Osteocyte (in vitro differentiated cells): ENCODE results near the gene ZSWIM8. TPM values are rescaled to one million over a fixed set of nuclear protein-coding genes. Genes with fewer than 3 reads are reported as not detected.

Experiments
- DNase-seq: peaks from one replicate; pipeline ENCODE4 v3.0.0; 2021; ENCODE audit warnings: mixed read lengths; ENCODE audit not compliant: unreplicated experiment; ENCODE audit errors: extremely low spot score
- H3K27ac Mint-ChIP-seq: one replicate; pipeline ENCODE4 v1.8.0; 2021; ENCODE audit warnings: mild to moderate bottlenecking, mixed read lengths; ENCODE audit not compliant: unreplicated experiment
- H3K27me3 Mint-ChIP-seq: one replicate; pipeline ENCODE4 v1.8.0; 2021; ENCODE audit warnings: mixed read lengths; ENCODE audit not compliant: unreplicated experiment
- H3K36me3 Mint-ChIP-seq: one replicate; pipeline ENCODE4 v1.8.0; 2021; ENCODE audit warnings: mixed read lengths; ENCODE audit not compliant: unreplicated experiment
- H3K4me1 Mint-ChIP-seq: one replicate; pipeline ENCODE4 v1.8.0; 2021; ENCODE audit warnings: mixed read lengths; ENCODE audit not compliant: unreplicated experiment
- H3K4me3 Mint-ChIP-seq: one replicate; pipeline ENCODE4 v1.8.0; 2021; ENCODE audit warnings: mild to moderate bottlenecking, moderate library complexity, mixed read lengths; ENCODE audit not compliant: unreplicated experiment
- H3K9me3 Mint-ChIP-seq: one replicate; pipeline ENCODE4 v1.8.0; 2021; ENCODE audit warnings: mixed read lengths; ENCODE audit not compliant: unreplicated experiment
- CTCF ChIP-seq: fragments of 200-600 bp; sonication (generic); IDR thresholded peaks from 2 replicates; pipeline ENCODE4 v1.5.0; 2021; ENCODE audit warnings: antibody characterized with exemption, mild to moderate bottlenecking, moderate library complexity
- total RNA-seq: library from RNA; stranded (reverse); gene quantifications from 2 replicates; pipeline ENCODE4 v1.2.1, GENCODE V29; 2021

ZSWIM8 gene
- total RNA-seq, 1 donor from 2014 or later = 186 TPM

GRCh38 chr10:73744664-73744975, 40.8 kb upstream of the ZSWIM8 start:
- Mint-ChIP-seq H3K9me3 (no peaks in the 10 kb centered on the region), H3K4me3 (peak overlapping the region; percentile 99), H3K27me3 (no peaks in the 10 kb centered on the region), H3K4me1 (peaks cover 32% of the 10 kb centered on the region), H3K36me3 (peaks cover 9% of the 10 kb centered on the region), H3K27ac (peak overlapping the region; percentile 100)
- DNase-seq = no peak
- no peak for TF ChIP-seq CTCF

GRCh38 chr10:73746721-73747120, 38.7 kb upstream of the ZSWIM8 start:
- Mint-ChIP-seq H3K27ac (no peak overlapping the region), H3K36me3 (peaks cover 21% of the 10 kb centered on the region), H3K4me3 (no peak overlapping the region), H3K4me1 (peaks cover 34% of the 10 kb centered on the region), H3K9me3 (no peaks in the 10 kb centered on the region), H3K27me3 (no peaks in the 10 kb centered on the region)
- DNase-seq = no peak
- no peak for TF ChIP-seq CTCF

GRCh38 chr10:73750819-73751218, 34.6 kb upstream of the ZSWIM8 start:
- Mint-ChIP-seq H3K4me1 (peaks cover 12% of the 10 kb centered on the region), H3K27ac (no peak overlapping the region), H3K36me3 (peaks cover 38% of the 10 kb centered on the region), H3K4me3 (no peak overlapping the region), H3K9me3 (no peaks in the 10 kb centered on the region), H3K27me3 (no peaks in the 10 kb centered on the region)
- no peak for DNase-seq
- no peak for TF ChIP-seq CTCF

- Mint-ChIP-seq H3K27ac (no peak overlapping the region), H3K4me1 (no peaks in the 10 kb centered on the region), H3K27me3 (no peaks in the 10 kb centered on the region), H3K4me3 (no peak overlapping the region), H3K9me3 (no peaks in the 10 kb centered on the region), H3K36me3 (peaks cover 51% of the 10 kb centered on the region)
- no peak for DNase-seq
- TF ChIP-seq CTCF = no peak
These were observed 29.2 kb upstream of the ZSWIM8 start for GRCh38 chr10:73756183-73756582.

- H3K27me3 Mint-ChIP-seq = no peaks in the 10 kb centered on the region
- peaks cover 56% of the 10 kb centered on the region for H3K36me3 Mint-ChIP-seq
- H3K4me3 Mint-ChIP-seq = no peak overlapping the region
- H3K4me1 Mint-ChIP-seq = no peaks in the 10 kb centered on the region
- no peaks in the 10 kb centered on the region for H3K9me3 Mint-ChIP-seq
- no peak for DNase-seq
- no peak for TF ChIP-seq CTCF
- no peak overlapping the region for H3K27ac Mint-ChIP-seq
These were observed 26.5 kb upstream of the ZSWIM8 start for GRCh38 chr10:73758704-73759511.
